HG03457 (cell line): Measurements from ENCODE around the gene SULT1C4.
"Not testable (repeated sequence)": the region's sequence is repeated elsewhere in the genome, so short reads cannot be mapped to it uniquely, and the experiment has no call there.

ENCODE experiments used
- ATAC-seq: cut with Tn5 transposase; IDR thresholded peaks from one replicate; pipeline ENCODE4 v1.9.1; 2021; ENCODE audit warnings: moderate number of reproducible peaks; ENCODE audit not compliant: unreplicated experiment

The SULT1C4 gene

GRCh38 chr2:108377815-108378630, at the start of gene SULT1C4:
SULT1C4 (plus strand) TSS chr2:108377954; CDS start chr2:108378338, 384 bp downstream.
- ATAC-seq, result no peak

- ATAC-seq, result no peak
Measured at GRCh38 chr2:108329771-108330170, 48.0 kb upstream of the SULT1C4 start.

GRCh38 chr2:108330979-108331378, 46.8 kb upstream of the SULT1C4 start:
- ATAC-seq, result no peak

GRCh38 chr2:108345951-108346350, 31.8 kb upstream of the SULT1C4 start:
- ATAC-seq, result no peak

- no peak for ATAC-seq
Measured at GRCh38 chr2:108346827-108347226, 30.9 kb upstream of the SULT1C4 start.

- no peak for ATAC-seq
Measured at GRCh38 chr2:108347786-108348185, 30.0 kb upstream of the SULT1C4 start.

- no peak for ATAC-seq
Measured at GRCh38 chr2:108348816-108349570, 28.8 kb upstream of the SULT1C4 start.

GRCh38 chr2:108349571-108349928, 28.2 kb upstream of the SULT1C4 start:
- no peak for ATAC-seq

GRCh38 chr2:108351889-108352288, 25.9 kb upstream of the SULT1C4 start:
- no peak for ATAC-seq

GRCh38 chr2:108354136-108354535, 23.6 kb upstream of the SULT1C4 start:
- no peak for ATAC-seq

- ATAC-seq, result no peak
Measured at GRCh38 chr2:108355906-108356734, 21.6 kb upstream of the SULT1C4 start.

GRCh38 chr2:108359336-108359735, 18.4 kb upstream of the SULT1C4 start:
- ATAC-seq, result not testable (repeated sequence)

- ATAC-seq, result no peak
Measured at GRCh38 chr2:108360776-108361468, 16.8 kb upstream of the SULT1C4 start.

GRCh38 chr2:108363024-108363907, 14.5 kb upstream of the SULT1C4 start:
- ATAC-seq, result no peak

- no peak for ATAC-seq
Measured at GRCh38 chr2:108363908-108364225, 13.9 kb upstream of the SULT1C4 start.

- no peak for ATAC-seq
Measured at GRCh38 chr2:108364676-108365297, 13.0 kb upstream of the SULT1C4 start.

GRCh38 chr2:108365656-108366055, 12.1 kb upstream of the SULT1C4 start:
- ATAC-seq, result no peak

GRCh38 chr2:108367014-108367413, 10.7 kb upstream of the SULT1C4 start:
- no peak for ATAC-seq

GRCh38 chr2:108367561-108368175, 10.1 kb upstream of the SULT1C4 start:
- no peak for ATAC-seq
